SU-DHL-6 (cell line): Measurements from ENCODE around the gene PPDPF.
A peak's percentile ranks its signal among the peaks of the same experiment; 100 is the strongest.

Experiments used
- H2AFZ ChIP-seq: fragments of 200-600 bp; sonication (generic); 2 replicates; pipeline ENCODE4 v1.6.1; 2014; ENCODE audit warnings: low read depth, mild to moderate bottlenecking, moderate library complexity, mixed read lengths, antibody characterized with exemption, low read length; ENCODE audit not compliant: severe bottlenecking
- H3F3A ChIP-seq: fragments of 200-600 bp; shearing (Covaris generic); 2 replicates; pipeline ENCODE4 v1.6.0; 2016; ENCODE audit warnings: antibody characterized with exemption, mild to moderate bottlenecking; ENCODE audit not compliant: insufficient read depth
- H3K27ac ChIP-seq: fragments of 200-600 bp; sonication (generic); 2 replicates; pipeline ENCODE4 v1.5.1; 2016; ENCODE audit warnings: low read depth, mild to moderate bottlenecking, low read length, moderate library complexity, mixed read lengths
- H3K27me3 ChIP-seq: fragments of 200-600 bp; sonication (generic), shearing (Covaris generic); 2 replicates; pipeline ENCODE4 v1.6.0; 2014; ENCODE audit warnings: mild to moderate bottlenecking, low read length
- H3K36me3 ChIP-seq: fragments of 200-600 bp; sonication (generic); 2 replicates; pipeline ENCODE4 v1.6.1; 2014; ENCODE audit warnings: mild to moderate bottlenecking, low read length, mixed read lengths
- H3K4me2 ChIP-seq: fragments of 300-600, 200-600 bp; shearing (Covaris generic), sonication (generic); 2 replicates; pipeline ENCODE4 v1.6.0; 2014; ENCODE audit warnings: low read length, low read depth, mild to moderate bottlenecking; ENCODE audit not compliant: poor library complexity, severe bottlenecking
- H3K4me3 ChIP-seq: fragments of 200-600 bp; sonication (generic); 2 replicates; pipeline ENCODE4 v1.5.1; 2014; ENCODE audit warnings: antibody characterized with exemption, low read length, mild to moderate bottlenecking, mixed read lengths; ENCODE audit not compliant: insufficient read depth, poor library complexity, severe bottlenecking
- H3K79me2 ChIP-seq: fragments of 200-600 bp; sonication (generic); 2 replicates; pipeline ENCODE4 v1.6.1; 2014; ENCODE audit warnings: mild to moderate bottlenecking, low read length, moderate library complexity; ENCODE audit not compliant: insufficient read depth
- H3K9ac ChIP-seq: fragments of 200-600 bp; sonication (generic); 2 replicates; pipeline ENCODE4 v1.7.0; 2014; ENCODE audit warnings: mild to moderate bottlenecking, low read length
- H3K9me2 ChIP-seq: fragments of 200-600 bp; sonication (generic); replicated peaks from 2 replicates; pipeline ENCODE4 v1.6.1; 2014; ENCODE audit warnings: low read length; ENCODE audit not compliant: insufficient read depth
- H3K9me3 ChIP-seq: fragments of 200-600 bp; sonication (generic); 2 replicates; pipeline ENCODE4 v1.6.1; 2014; ENCODE audit warnings: low read length, mixed read lengths; ENCODE audit not compliant: insufficient read depth
- H4K20me1 ChIP-seq: fragments of 200-600 bp; sonication (generic); 2 replicates; pipeline ENCODE4 v1.6.1; 2014; ENCODE audit warnings: low read depth, mild to moderate bottlenecking, antibody characterized with exemption, low read length, moderate library complexity, mixed read lengths
- EZH2phosphoT487 ChIP-seq: fragments of 200-600 bp; sonication (generic), shearing (Covaris generic); conservative IDR thresholded peaks from 2 replicates; pipeline ENCODE4 v1.6.1; 2018; ENCODE audit warnings: mild to moderate bottlenecking, antibody characterized with exemption, low read length, moderate library complexity, mixed read lengths
- TF ChIP-seq, protein P1 (sequence below): fragments of 200-600 bp; sonication (generic); IDR thresholded peaks from one replicate; pipeline ENCODE4 v1.5.1; 2017; ENCODE audit warnings: antibody characterized with exemption, mild to moderate bottlenecking, low read length, moderate library complexity; ENCODE audit not compliant: insufficient read depth, poor library complexity, severe bottlenecking

Gene PPDPF

DNA sequence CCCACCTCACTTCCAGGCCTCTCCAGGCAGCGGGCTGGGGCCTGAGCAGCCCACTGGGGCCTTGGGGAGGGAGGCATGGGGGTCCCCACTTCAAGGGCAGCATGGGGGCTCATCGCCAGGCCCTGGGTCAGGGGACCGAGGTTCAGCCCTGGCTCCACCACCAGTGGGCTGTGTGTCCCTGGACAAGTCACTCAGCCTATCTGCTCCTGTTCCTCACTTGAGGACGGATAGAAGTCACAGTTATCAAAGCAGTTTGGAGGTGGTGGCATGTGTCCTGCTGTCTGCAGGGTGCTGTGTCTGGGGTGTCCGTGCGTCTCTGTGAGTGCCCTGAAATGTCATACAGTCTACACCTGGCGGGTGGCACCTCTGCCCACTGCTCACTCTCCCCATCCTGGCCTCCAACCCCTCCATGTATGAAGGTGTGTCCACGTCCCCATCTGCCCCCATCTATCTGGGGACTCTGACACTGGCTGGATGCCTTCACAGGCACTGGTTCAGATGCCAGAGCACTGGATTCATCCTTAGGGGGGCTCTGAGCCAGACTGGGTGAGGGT, 25.3 kb upstream of the PPDPF start:
- Histone ChIP-seq H3K9me3 (no peaks in the 10 kb centered on the region), H3K27ac (no peak overlapping the region), H3K4me3 (no peak overlapping the region), H3F3A (no peaks in the 10 kb centered on the region), H3K36me3 (no peaks in the 10 kb centered on the region), H3K9ac (no peak overlapping the region), H3K79me2 (no peaks in the 10 kb centered on the region), H3K9me2 (no peaks in the 10 kb centered on the region), H3K4me2 (no peak overlapping the region), H4K20me1 (no peaks in the 10 kb centered on the region), H3K27me3 (no peaks in the 10 kb centered on the region), H2AFZ (no peak overlapping the region)
- TF ChIP-seq, protein P1, sequence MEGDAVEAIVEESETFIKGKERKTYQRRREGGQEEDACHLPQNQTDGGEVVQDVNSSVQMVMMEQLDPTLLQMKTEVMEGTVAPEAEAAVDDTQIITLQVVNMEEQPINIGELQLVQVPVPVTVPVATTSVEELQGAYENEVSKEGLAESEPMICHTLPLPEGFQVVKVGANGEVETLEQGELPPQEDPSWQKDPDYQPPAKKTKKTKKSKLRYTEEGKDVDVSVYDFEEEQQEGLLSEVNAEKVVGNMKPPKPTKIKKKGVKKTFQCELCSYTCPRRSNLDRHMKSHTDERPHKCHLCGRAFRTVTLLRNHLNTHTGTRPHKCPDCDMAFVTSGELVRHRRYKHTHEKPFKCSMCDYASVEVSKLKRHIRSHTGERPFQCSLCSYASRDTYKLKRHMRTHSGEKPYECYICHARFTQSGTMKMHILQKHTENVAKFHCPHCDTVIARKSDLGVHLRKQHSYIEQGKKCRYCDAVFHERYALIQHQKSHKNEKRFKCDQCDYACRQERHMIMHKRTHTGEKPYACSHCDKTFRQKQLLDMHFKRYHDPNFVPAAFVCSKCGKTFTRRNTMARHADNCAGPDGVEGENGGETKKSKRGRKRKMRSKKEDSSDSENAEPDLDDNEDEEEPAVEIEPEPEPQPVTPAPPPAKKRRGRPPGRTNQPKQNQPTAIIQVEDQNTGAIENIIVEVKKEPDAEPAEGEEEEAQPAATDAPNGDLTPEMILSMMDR, result no peak
- no peak for TF ChIP-seq EZH2phosphoT487

DNA sequence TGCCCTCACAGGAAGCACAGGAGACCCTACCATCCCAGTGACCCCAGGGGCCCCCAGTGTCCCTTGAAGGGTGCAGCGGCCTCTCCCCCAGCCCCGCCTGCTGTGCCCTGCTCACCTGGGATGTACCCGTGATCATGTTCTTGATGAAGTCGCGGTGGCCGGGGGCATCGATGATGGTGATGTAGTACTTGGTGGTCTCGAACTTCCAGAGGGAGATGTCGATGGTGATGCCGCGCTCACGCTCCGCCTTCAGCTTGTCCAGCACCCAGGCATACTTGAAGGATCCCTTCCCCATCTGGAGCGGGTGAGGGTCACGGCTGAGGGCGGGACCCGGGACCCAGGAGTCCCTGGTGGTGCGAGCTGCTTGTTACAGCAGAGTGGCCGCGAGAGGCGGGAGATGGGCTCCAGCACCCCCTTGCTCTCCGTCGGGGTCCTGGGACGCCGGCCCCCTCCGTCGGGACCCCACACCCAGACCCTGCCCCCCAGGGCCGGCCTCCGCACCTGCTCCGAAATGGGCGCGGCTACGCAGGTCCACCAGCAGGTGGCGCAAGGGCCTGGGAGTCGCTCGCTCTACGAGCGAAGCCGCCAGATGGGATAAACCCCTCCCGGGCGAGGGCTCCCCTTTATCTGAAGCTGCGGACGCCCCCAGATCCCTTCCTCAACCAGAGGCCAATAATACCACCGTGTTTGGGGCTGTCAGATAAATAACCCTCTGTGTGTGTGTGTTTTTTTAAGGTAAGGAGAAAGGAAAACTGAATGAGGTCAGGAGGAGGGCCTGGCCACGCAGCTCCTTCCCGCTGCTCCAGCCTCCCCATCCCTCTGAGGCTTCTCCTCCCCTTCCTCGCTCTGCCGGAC, 24.6 kb upstream of the PPDPF start:
- Histone ChIP-seq H4K20me1 (no peaks in the 10 kb centered on the region), H3K9me2 (no peaks in the 10 kb centered on the region), H3K9ac (no peak overlapping the region), H3K4me3 (no peak overlapping the region), H3K36me3 (no peaks in the 10 kb centered on the region), H3K27me3 (no peaks in the 10 kb centered on the region), H3K27ac (no peak overlapping the region), H3F3A (no peaks in the 10 kb centered on the region), H3K79me2 (no peaks in the 10 kb centered on the region), H3K9me3 (no peaks in the 10 kb centered on the region), H3K4me2 (no peak overlapping the region), H2AFZ (no peak overlapping the region)
- no peak for TF ChIP-seq EZH2phosphoT487
- TF ChIP-seq, protein P1, result peak; percentile 94

GRCh38 chr20:63496596-63497120, 23.9 kb upstream of the PPDPF start:
- H3K4me2 ChIP-seq, result no peak overlapping the region
- TF ChIP-seq, protein P1, result no peak
- no peak for TF ChIP-seq EZH2phosphoT487

More at GRCh38 chr20:63496596-63497120, 23.9 kb upstream of the PPDPF start:
- Histone ChIP-seq H3F3A (no peaks in the 10 kb centered on the region), H3K9me2 (no peaks in the 10 kb centered on the region), H3K9me3 (no peaks in the 10 kb centered on the region), H3K4me3 (no peak overlapping the region), H2AFZ (no peak overlapping the region), H3K36me3 (no peaks in the 10 kb centered on the region), H3K9ac (no peak overlapping the region), H3K27ac (no peak overlapping the region), H4K20me1 (no peaks in the 10 kb centered on the region), H3K27me3 (no peaks in the 10 kb centered on the region), H3K79me2 (no peaks in the 10 kb centered on the region)
